22Rv1 (cell line): ENCODE results near the gene AUTS2.

Experiments used
- ZFX ChIP-seq: fragments of 450-650 bp; IDR thresholded peaks from 2 replicates; pipeline ENCODE4 v1.6.1; 2017; ENCODE audit warnings: antibody characterized with exemption, borderline replicate concordance
- TF ChIP-seq, protein P1 (sequence below): fragments of 450-650 bp; IDR thresholded peaks from 2 replicates; pipeline ENCODE4 v1.5.1; 2017; ENCODE audit warnings: mild to moderate bottlenecking

DNA sequence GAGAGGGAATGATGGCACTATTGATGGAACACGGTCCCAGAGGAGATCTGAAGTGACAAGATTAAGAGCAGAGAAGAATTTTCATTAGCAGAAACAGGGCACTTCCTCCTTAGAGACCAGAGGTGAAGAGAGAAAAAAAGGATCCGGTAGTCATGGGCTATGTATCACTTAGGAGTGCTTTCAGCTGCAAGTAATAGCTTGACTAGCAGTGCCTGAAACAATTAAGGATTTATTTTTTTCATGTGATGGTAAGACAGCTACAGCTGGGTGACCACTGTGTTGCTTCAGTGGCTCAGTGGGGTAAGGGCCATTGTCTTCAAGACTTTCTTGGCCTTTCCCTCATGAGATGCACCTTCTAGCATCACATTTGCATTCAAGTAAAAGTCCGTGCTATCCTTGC lies 1018.5 kb downstream of the AUTS2 start:
- no peak for TF ChIP-seq ZFX
- TF ChIP-seq, protein P1, sequence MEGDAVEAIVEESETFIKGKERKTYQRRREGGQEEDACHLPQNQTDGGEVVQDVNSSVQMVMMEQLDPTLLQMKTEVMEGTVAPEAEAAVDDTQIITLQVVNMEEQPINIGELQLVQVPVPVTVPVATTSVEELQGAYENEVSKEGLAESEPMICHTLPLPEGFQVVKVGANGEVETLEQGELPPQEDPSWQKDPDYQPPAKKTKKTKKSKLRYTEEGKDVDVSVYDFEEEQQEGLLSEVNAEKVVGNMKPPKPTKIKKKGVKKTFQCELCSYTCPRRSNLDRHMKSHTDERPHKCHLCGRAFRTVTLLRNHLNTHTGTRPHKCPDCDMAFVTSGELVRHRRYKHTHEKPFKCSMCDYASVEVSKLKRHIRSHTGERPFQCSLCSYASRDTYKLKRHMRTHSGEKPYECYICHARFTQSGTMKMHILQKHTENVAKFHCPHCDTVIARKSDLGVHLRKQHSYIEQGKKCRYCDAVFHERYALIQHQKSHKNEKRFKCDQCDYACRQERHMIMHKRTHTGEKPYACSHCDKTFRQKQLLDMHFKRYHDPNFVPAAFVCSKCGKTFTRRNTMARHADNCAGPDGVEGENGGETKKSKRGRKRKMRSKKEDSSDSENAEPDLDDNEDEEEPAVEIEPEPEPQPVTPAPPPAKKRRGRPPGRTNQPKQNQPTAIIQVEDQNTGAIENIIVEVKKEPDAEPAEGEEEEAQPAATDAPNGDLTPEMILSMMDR: no peak
